GM19463 (cell line): Measurements from ENCODE around the gene CHRDL1.
"Not testable (repeated sequence)": the region's sequence is repeated elsewhere in the genome, so short reads cannot be mapped to it uniquely, and the experiment has no call there.

Experiments used
- ATAC-seq: cut with Tn5 transposase; IDR thresholded peaks from one replicate; pipeline ENCODE4 v1.9.1; 2021; ENCODE audit warnings: mild to moderate bottlenecking, moderate library complexity; ENCODE audit not compliant: unreplicated experiment

The CHRDL1 gene

GRCh38 chrX:110665223-110666002, 130.2 kb downstream of the CHRDL1 start:
- peak; percentile 81 for ATAC-seq

DNA sequence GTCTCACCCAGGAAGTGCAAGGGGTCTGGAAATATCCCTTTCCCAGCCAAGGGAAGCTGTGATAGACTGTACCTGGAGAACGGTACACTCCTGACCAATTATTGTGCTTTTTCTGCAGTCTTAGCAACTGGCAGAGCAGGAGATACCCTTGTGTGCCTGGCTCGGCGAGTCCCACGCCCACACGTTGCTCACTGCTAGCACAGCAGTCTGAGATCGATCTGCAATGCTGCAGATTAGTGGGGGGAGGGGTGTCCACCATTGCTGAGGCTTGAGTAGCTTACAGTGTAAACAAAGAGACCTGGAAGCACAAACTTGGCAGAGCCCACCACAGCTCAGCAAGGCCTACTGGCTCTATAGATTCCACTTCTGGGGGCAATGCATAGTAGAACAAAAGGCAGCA, 138.5 kb downstream of the CHRDL1 start:
- ATAC-seq, result no peak

DNA sequence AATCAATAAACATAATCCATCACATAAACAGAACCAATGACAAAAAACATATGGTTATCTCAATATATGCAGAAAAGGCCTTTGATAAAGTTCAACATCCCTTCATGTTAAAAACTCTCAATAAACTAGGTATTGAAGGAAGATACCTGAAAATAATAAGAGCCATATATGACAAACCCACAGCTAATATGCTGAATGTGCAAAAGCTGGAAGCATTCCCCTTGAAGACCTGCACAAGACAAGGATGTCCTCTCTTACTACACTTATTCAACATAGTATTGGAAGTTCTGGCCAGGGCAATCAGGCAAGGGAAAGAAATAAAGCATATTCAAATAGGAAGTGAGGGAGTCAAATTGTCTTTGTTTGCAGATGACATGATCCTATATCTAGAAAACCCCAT, 141.3 kb downstream of the CHRDL1 start:
- not testable (repeated sequence) for ATAC-seq

- ATAC-seq, result no peak
Measured at GRCh38 chrX:110646386-110646785, 149.2 kb downstream of the CHRDL1 start.
